Embryonic facial prominence (tissue), 1 donor: ENCODE results near the gene KANK4.
A peak's percentile ranks its signal among the peaks of the same experiment; 100 is the strongest.

ENCODE experiments used
- DNase-seq: peaks from one replicate; pipeline ENCODE4 v3.0.0-alpha.2; 2016; ENCODE audit errors: extremely low spot score

The KANK4 gene

DNA sequence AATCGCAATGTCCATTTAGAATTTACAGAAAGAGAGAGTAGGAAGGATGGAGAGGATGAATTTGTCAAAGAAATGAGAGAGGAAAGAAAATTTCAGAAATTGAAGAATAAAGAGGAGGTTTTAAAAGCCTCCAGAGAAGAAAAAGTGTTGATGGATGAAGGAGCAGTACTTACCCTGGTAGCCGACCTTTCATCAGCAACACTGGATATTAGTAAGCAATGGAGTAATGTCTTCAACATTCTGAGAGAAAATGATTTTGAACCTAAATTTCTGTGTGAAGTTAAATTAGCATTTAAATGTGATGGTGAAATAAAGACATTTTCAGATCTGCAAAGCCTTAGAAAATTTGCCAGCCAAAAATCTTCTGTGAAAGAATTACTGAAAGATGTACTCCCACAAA lies 112.0 kb downstream of the KANK4 start:
- no peak for DNase-seq

DNA sequence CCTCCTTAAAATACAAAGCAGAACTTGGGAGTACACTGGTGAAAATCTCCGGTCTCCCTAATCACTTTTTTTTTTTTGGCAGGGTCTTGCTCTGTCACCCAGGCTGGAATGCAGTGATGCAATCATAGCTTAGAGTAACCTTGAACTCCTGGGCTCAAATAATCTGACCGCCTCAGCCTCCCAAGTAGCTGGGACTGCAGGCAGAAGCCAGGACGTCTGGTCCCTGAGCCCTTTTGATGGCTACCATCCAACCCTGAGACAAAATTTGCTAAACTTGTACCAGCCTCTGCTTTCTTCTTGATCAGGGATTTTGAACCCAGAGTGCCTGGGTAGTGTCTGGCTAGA lies 120.5 kb downstream of the KANK4 start:
- DNase-seq, result no peak

DNA sequence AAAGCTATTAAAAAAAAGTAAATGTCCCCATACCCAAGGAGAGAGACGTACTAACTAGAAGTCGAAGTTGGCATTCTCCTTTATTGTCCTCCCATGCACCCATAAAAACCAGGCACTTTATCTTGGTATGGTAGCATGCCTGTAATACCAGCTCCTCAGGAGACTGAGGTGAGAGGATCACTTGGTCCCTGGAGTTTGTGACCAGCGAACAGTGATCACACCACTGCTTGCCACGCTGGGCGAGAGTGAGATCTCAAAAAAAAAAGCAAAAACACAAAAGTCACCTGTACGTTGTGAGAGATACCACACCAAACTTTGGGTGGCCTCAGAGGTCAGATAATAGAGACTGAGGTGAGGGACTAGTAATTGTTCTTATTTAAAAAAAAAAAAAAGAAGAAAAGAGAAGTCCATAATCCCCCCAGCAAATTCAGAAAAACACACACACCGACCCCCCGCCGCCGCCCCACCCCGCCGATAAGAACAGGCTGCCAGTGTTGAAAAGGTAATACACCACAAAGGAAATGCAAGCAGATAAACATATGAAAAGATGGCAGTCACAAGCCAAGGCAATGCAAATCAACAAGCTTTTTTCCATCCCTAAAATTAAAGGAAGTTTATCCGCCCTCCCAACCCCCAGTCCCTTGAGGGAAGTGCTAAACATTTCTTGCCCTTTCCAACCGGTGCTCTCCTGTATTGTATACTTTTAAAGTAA lies 121.0 kb downstream of the KANK4 start:
- no peak for DNase-seq

DNA sequence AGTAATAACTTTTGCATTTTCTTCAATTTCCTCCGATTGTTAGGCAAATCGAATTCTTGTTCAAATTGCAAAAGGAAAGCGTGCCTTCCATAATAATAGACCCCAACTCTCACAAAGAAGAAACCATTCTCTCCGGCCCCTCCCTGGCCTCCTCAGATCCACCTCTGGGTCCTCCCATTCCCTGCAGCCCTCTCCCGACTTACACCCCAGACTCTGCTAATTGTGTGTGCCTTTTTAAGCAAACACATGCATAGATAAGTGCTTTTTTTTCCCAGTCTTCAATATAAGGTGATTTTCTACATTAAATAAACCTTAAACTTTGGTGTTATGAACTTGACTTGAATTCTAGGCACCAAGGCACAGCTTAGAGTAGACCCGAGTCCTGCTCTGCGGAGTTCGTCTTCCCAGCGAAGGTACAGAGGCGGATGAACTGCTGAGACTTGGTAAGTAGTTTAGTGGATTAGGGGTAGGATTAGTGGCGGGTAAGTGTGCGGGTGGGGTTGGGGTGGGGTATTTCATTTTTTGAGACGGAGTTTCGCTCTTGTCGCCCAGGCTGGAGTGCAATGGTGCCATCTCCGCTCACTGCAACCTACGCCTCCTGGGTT lies 123.0 kb downstream of the KANK4 start:
- DNase-seq, result no peak

DNA sequence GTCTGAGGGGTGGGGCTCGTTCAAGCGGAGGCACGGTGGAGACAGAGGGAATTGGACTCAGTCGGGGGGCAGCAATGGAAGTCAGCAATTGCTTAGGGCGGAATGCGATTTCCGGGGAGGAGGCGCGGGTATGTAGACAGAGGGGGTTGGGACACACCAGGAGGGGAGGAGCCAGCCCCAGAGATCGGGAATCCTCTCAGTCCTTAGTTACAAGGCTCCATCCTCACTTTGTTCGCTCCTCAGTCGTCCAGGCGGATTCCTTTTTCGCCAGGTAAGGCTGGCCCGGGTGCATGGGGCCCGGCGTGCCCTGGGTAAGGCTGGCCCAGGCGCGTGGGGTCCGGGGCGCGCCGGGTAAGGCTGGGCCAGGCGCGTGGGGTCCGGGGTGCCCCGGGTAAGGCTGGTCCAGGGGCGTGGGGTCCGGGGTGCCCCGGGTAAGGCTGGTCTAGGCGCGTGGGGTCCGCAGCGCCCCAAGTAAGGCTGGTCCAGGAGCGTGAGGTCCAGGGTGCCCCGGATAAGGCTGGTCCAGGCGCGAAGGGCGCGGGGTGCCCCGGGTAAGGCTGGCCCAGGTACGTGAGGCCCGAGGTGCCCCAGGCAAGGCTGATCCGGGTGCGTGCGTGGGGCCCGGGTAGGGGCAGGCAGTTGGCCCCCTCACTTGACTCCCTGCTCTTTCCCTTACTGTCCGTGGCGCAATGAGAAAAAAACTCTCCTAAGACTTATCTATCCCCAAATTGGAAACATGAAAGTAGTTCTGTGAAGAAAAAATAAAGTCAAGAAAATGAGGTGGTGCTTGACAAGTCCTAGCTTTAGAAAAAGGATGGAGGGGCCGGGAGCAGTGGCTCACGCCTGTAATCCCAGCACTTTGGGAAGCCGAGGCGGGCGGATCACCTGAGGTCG lies 124.3 kb downstream of the KANK4 start, which contains the start of gene L1TD1:
TSS of gene L1TD1 (plus strand) at position 199 of the 894 bp plus-strand sequence. CDS start 11,780 bp downstream, outside the sequence.
- peak; percentile 25 for DNase-seq

DNA sequence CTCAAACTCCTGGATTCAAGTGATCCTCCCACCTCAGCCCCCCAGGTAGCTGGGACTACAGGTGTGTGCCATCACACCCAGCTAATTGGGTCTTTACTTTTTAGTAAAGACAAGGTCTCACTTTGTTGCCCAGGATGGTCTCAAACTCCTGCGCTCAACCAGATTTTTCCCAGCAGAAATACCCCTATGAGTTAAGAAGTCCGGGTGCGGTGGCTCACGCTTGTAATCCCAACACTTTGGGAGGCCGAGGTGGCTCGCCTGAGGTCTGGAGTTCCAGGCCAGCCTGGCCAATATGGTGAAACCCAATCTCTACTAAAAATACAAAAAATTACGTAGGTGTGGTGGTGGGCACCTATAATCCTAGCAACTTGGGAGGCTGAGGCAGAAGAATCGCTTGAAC lies 131.1 kb downstream of the KANK4 start:
- no peak for DNase-seq

DNA sequence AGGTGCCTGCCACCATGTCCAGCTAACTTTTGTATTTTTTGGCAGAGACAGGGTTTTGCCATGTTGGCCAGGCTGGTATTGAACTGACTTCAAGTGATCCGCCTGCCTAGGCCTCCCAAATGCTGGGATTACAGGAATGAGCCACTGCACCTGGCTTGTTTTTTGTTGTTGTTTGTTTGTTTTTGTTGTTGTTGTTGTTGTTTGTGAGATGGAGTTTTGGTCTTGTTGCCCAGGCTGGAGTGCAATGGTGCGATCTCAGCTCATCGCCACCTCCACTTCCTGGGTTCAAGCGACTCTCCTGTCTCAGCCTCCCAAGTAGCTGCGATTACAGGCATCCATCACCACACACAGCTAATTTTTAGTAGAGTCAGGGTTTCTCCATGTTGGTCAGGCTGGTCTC lies 131.7 kb downstream of the KANK4 start:
- DNase-seq, result no peak
